Measurements from ENCODE around the gene USP17L13.
"Not testable (repeated sequence)": the region's sequence is repeated elsewhere in the genome, so short reads cannot be mapped to it uniquely, and the experiment has no call there.

The USP17L13 gene

GRCh38 chr4:9267319-9267718, 42.6 kb downstream of the USP17L13 start, which contains the start of gene USP17L22:
TSS of gene USP17L22 (plus strand) at chr4:9267619. CDS start at chr4:9267619, 0 bp downstream.
- H3K36me3 ChIP-seq (ENCODE audit: insufficient read depth, low read length); H3K9me3 ChIP-seq (ENCODE audit: low read depth, low read length); H3K4me3 ChIP-seq; H3K27ac ChIP-seq; DNase-seq (ENCODE audit: low read depth, low spot score); H3K9ac ChIP-seq (ENCODE audit: insufficient read length): not testable (repeated sequence)

- H3K27ac ChIP-seq; H3K4me3 ChIP-seq; H3K36me3 ChIP-seq (ENCODE audit: insufficient read depth, low read length); H3K9ac ChIP-seq (ENCODE audit: insufficient read length); DNase-seq (ENCODE audit: low read depth, low spot score); H3K9me3 ChIP-seq (ENCODE audit: low read depth, low read length): not testable (repeated sequence)
These were observed 47.0 kb downstream of the USP17L13 start for GRCh38 chr4:9271719-9272118.
